GM08714 (cell line): ENCODE data around the gene MCF2L2.

ENCODE experiments used
- H3K4me3 ChIP-seq: fragments of 200-500 bp; sonication (Bioruptor generic); 2 replicates; pipeline ENCODE4 v1.5.1; 2014; ENCODE audit warnings: mild to moderate bottlenecking, low read length, inconsistent platforms
- ZNF274 ChIP-seq: IDR thresholded peaks from 2 replicates; pipeline ENCODE4 v1.6.1; 2012; ENCODE audit warnings: mild to moderate bottlenecking, low read depth, low read length

The MCF2L2 gene

DNA sequence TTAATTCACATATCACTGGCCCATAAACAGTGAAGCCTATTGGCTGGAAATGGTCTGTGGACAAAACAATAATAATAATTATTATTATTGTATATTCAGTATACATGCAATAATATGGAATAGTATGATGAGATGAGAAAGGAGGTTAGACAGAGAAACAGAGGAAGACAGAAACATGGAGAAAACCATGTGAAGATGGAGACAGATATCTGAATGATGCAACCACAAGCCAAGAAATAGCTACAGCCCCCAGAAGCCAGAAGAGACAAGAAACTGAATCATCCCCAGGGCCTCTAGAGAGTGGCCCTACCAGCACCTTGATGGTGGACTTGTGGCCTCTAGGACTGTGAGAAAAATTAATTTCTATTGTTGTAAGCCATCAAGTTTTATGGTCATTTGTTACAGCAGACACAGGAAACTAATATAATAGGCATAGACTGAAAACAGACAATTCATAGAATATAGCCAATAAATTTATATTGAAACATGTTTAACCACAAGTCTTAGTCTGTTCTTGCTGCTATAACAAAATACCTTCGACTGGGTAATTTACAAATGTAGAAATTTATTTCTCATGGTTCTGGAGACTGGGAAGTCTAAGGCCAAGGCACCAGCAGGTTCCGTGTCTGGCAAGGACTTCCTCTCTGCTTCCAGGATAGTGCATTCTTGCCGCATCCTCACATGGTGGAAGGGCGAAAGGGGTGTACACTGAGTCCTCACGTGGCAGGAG lies 31.6 kb downstream of the MCF2L2 start:
- no peak for TF ChIP-seq ZNF274
- H3K4me3 ChIP-seq = no peak overlapping the region

DNA sequence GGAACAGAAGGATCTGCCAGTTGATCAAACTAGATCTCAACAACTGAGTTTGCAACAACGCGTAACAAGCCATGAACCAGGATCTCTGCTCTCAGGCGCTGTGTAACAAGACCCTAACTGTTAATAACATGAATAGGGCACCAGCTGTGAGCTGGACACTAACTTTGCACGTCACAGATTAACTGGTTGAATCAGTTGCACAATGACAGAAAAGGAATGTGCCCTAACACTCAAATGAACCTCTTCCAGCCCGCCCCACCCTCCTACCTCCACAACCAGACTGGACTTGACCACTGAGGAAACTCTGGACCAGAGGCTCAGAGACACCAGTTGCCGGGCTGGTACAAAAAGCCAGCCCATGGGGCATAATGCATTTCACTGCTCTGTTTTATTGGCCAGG lies 34.3 kb downstream of the MCF2L2 start:
- no peak for TF ChIP-seq ZNF274
- H3K4me3 ChIP-seq = no peak overlapping the region

DNA sequence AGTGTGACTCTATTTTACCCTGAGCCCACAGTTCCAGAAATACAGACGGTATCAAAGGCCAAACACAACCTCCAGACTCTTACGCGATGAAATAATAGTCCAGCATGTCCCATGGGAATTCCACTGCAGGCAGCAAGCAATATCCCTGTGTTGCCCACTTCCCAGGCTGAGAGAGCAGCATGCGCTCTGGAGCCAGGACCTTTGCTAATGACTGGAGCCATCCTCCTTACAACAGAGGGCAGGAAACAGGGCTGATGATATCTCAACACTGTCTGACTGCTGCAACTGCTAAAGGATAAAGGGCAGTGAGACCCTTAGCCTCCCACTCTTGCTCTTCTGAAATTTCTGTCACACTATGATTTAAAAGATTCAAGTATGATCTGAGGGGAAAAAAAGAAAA lies 34.8 kb downstream of the MCF2L2 start:
- no peak for TF ChIP-seq ZNF274
- H3K4me3 ChIP-seq = no peak overlapping the region

DNA sequence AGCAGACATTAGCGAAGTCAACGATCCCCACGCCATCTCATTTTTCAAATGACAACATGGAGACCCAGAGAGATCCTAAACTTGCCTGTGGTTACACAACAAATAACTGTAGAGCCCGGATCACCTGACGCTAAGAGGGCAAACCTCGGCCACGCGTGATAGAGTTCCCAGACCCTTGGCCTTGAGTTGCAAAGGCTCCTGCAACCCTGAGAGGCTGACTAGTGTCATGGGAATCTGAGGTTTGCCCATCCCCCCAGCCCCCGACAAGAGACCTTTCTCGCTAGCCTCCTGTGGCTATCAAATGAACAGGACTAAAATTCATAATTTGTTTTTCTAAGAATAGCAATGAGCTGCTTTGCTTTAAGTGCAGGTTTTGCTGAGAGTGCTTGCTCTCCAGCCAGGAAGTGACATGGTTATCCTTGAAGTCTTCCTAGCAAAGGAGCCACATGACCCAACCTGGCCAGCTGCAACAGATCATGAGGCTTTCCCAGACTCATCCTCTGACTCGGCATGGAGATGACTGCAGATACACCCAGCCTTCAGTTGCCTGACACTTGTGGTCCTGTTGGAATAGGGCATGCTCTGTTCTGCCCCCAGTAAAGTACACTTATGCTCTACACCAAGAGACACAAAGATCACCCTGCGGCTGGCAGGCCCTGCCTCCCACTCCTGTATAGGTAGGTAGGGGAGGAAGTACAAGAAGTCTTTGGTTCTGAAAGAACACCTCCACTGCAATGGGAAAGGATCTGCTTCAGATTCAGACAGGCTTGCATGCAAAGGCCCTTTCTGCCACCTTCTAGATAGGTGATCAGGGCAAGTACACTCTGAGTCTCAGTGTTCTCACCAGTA lies 36.0 kb downstream of the MCF2L2 start:
- H3K4me3 ChIP-seq = no peak overlapping the region

DNA sequence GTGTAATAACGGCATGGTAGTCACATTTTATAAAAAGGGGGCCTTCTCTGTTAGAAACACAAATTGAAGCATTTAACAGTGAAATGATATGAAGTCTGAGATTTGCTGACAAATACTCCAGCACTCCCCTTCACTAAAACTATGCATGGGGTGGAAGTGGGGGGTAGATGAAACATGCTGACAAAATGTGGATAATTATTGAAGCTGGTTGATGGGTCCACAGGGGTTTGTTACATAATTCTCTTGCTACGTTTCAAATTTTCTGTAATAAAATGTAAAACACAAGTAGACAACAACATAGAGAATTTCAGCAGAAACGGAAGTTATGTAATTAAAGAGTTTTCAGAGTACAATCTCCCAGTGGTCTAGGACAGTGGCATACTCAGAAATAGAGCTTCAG lies 37.0 kb downstream of the MCF2L2 start:
- H3K4me3 ChIP-seq = no peak overlapping the region
- TF ChIP-seq ZNF274 = no peak

More for the DNA sequence above, 36.0 kb downstream of the MCF2L2 start:
- no peak for TF ChIP-seq ZNF274

DNA sequence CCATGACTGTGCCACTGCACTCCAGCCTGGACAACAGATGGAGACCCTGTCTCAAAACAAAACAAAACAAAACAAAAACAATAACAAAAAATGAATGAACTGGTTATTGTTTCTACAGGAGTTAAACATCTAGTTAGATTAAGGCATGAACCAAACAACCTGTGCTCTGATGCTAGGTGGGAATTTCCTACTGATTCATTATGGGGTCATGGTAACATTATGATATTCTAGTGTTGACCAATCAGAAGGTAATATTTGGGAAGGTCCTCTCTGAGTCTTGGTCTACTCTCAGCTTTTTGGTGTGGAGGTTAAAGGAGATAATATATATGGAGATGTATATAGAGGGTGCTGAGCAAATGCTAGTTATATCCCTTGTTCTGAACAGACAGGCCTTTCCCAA lies 37.6 kb downstream of the MCF2L2 start:
- no peak overlapping the region for H3K4me3 ChIP-seq
- no peak for TF ChIP-seq ZNF274

DNA sequence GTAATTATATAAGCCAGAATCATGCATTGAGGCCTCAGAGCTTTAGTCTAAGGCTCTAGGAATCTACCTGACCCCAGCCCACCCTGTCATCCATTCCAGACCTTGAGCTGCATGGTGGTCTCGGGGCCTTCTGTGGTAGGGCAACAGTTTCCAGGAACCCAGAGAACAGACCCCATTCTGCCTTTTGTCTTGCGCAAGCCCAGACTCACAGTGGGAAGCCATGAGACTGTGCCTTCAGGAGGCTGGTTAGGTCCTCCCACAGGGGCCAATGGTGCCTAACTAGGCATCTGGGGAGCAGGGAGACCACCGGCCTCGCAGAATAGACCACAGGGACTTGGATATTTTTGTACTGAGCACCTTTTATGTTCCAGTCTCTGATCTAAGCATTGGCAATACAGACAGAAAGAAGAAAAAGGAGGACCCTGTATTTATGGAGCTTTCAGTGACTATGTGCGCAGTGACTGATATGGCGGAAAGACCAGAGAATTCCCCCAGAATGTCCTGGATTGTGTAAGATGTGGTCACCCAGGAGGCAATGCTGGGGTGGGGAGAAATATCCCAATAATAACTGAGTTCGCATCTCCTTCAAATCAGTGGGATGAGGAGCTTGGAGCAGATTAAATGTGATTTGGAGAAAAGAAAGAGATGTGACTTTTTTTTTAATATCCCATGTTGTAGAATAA lies 40.1 kb downstream of the MCF2L2 start:
- no peak for TF ChIP-seq ZNF274
- no peak overlapping the region for H3K4me3 ChIP-seq

DNA sequence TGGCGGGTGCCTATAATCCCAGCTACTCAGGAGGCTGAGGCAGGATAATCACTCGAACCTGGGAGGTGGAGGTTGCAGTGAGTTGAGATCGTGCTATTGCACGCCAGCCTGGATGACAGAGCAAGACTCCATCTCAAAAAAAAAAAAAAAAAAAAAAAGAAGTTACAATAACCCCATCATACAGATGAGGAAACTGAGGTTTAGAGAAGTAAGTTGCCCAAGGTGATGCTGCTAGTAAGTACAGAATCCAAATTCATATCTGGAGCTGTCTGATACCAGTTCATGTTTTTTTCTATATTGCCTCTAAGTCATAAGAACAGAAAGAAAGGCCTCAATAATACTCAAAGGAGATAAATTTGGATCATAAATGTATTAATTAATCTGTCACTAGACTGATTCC lies 40.6 kb downstream of the MCF2L2 start:
- no peak for TF ChIP-seq ZNF274
- no peak overlapping the region for H3K4me3 ChIP-seq

DNA sequence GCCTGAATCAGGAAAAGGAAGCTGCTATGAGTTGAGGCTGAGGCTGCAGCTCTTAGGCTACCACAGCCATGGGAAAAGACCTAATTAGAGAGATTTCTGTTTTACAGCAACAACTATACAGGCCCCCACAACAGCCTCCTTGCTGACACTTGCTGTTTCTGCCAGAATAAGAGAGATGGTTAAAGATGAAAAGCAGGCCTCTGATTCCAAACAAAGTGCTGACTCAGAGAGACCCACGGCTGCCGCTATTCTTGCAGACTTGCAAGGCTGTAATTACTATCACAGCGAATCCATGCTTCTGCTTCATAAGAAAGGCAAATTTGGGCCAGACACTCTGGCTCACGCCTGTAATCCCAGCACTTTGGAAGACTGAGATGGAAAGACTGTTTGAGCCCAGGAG lies 41.8 kb downstream of the MCF2L2 start:
- TF ChIP-seq ZNF274 = no peak
- H3K4me3 ChIP-seq = no peak overlapping the region

DNA sequence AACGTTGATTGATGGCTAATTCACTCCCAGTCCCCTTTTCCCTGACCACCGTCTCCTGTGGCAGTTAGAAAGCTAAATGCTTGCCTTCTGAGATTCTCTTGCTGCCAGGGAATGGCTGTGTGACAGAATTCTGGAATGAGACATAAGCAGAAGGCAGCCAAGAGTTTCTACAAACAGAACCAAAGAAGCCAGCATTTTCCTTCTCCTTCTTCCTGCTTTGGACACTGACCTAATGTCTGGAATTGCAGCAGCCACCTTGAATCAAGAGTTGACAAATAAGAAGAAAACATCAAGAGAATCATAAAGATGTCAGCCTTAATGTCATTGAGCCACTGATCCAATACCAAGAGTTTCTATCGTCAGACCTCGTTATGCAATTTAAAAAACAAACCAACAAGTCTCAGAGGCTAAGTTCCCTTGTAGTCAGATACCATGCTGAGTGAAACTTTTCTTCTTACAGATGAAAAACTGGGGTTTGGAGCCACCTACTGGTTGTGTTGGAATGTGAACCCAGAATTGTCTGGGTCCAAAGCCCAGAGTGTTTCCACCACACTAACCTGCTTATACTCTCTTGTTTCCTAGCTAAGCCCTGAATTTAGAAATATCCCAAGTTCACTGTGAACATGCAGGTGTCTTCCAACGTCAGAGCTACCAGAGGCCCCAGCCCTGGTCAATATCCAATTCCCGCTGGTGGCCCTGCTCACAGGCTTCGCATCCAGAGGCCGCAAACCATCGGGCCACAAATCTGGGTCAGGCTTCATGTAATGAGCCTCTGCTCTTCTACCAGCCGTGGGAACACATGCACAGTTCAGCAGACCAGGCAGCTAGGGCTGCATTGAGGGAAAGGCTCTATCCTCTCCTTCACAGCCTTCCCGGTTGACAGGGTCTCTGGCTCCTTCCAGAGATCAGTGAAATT lies 42.5 kb downstream of the MCF2L2 start:
- no peak overlapping the region for H3K4me3 ChIP-seq
- no peak for TF ChIP-seq ZNF274

DNA sequence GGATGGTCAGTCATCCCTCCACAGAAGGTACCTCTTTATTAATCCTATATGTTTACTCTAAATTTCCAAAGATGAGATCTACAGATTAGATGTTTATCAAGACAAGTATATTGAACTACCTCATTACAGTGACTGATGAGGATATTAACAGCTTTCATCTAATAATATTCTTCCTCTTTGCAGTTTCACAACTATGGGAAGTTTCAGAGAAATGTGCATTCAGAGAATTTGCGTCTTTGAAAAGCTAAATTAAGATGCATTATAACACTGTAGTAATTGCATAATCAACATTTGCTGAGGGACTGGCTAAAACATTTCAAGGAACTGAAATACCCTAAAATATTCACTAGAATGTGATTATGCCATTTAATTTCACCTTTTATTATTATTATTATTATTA lies 46.7 kb downstream of the MCF2L2 start:
- no peak for TF ChIP-seq ZNF274
- no peak overlapping the region for H3K4me3 ChIP-seq

DNA sequence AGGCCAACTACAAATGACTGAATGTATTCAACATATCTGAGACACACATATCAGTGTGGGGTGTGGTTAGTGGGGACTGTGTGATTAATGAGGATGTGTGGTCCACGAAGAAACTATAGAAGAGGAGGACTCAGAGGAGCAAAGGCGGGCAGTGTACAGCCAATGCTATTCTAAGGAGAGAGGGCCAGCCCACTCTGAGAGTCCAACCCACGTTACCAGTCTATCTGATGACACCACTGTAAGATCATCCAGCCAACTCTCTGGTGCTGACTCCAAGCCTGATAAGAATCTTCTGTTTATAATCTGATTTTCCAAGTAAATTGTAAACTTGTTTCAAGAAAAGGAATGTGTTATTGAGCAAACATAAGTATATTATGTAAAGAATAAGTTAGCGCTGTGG lies 47.2 kb downstream of the MCF2L2 start:
- no peak overlapping the region for H3K4me3 ChIP-seq
- TF ChIP-seq ZNF274 = no peak

DNA sequence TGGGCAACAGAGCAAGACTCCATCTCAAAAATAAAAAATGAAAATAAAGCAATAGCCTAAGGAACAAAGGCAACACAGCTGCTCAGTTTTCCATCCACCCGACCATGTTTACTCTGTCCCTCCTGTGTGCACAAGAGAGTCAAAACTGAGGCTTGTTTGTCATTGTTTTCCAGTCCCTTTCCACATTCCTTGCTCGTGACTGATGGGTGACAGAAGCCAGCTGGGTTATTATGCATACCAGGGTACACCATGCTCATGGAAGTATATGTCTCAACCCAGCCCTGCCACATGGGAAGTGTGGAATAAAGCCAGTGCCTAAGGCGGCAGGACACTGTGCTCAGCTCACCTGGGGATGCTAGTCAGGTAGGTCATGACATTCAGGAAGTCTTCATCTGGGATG lies 49.5 kb downstream of the MCF2L2 start:
- no peak overlapping the region for H3K4me3 ChIP-seq
- TF ChIP-seq ZNF274 = no peak

DNA sequence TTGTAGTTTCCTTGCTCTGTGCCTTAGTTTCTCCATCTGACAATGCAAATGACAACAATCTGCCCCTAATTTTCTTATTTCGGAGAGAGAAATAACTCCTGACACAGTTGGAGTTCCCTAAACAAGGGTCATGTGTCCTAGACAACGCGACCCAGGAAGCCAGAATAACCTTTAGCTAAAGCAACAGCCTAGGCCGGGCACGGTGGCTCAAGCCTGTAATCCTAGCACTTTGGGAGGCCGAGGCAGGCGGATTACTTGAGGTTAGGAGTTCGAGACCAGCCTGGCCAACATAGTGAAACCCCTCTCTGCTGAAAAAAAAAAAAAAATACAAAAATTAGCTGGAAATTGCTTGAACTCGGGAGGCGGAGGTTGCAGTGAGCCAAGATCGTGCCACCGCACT lies 49.9 kb downstream of the MCF2L2 start:
- H3K4me3 ChIP-seq = no peak overlapping the region
- TF ChIP-seq ZNF274 = no peak
